ENCODE data around the gene ANXA6.

ANXA6 gene

DNA sequence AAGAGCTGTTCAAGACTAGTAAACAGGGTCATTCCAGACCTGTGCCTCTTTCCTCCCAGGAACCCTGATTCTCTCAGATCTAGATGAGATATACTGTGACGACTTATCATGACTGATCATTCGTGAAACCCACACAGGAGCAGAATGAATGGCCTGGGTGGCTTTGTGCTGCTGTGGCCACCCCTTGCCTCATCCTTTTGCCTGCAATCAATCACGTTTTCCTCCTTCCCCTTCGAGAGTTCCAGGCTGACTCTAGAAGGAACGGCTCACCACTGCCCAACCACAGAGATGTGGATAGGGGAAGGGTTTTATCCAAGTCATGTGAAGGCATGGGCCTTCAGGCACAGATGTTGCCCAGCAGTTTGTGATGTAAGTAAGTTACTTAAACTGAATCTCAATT, 5.8 kb downstream of the ANXA6 start:
- peak in 1 of 2 donors; percentile 18 for DNase-seq

DNA sequence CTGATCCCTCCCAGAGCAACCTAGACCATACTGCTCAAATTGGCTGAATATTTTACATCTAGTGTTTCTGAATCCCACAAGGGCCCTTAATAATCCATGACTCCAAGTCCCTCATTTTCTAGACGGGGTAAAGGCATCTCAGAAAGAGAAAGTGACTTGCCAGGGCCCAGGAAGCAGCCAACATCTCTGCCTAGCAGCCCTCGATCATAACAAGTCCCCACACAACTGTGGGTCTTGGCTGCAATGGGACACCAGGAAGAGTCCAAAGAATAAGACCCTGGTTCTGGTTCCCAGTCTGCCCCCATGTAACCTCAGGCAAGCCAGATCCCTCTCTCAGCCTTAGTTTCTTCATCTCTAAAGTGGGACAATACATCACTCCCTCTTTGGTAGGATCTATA, 6.3 kb downstream of the ANXA6 start:
- no peak for DNase-seq

DNA sequence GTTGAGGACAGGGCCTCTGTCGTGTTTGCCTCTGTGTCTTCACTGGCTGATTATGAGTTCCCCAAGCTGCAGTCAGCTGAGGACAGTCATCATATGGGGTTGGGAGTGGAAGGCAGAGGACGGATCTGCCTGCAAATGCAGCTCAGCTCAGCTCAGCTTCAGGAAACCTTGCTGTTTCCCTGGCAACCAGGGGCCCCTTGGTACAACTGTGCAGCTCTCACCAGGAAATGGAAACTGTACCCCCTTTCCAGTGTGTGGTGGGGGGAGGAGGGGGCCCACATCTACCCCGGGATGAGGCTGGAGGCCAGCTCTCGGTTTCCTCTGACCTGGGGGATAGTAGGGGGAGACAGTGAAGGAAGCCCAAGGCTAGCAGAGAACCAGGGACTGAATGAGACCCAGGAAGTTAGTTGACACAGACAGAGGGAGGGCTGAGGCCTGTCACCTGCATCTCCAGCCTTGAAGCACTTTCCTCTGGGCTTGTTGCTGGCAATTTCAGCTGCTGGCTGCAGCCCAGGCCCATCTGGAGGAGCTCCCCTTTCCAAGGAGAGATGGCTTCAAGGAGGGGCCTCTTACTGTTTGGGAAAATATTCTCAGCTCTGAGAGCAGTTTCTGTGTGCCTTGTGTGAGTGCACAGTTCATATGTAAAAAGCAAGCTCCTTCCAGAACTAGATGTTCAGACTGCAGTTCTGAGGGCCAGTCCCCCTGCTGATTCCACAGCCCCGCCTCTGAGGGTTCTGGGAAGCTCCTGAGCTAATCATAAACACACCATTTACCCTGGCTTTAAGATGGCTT, 6.9 kb downstream of the ANXA6 start:
- DNase-seq: peak in 1 of 2 donors; percentile 85

DNA sequence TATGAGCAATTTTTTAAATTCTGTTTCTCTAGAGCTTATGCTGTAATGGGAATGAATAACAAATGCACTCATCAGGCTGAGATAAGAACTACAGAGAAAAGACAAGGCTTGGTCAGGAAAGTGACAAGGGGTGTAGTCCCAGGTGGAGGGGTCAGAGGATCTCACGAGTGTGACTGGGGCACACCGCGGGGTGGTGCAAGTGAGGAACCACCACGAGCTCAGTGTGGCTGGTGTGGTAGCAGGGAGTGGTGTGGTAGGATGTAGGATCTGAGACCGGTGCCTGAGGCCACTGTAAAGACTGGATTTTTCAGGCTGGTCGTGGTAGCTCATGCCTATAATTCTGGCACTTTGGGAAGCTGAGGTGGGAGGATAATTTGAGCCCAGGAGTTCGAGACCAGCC, 9.0 kb downstream of the ANXA6 start:
- no peak for DNase-seq

DNA sequence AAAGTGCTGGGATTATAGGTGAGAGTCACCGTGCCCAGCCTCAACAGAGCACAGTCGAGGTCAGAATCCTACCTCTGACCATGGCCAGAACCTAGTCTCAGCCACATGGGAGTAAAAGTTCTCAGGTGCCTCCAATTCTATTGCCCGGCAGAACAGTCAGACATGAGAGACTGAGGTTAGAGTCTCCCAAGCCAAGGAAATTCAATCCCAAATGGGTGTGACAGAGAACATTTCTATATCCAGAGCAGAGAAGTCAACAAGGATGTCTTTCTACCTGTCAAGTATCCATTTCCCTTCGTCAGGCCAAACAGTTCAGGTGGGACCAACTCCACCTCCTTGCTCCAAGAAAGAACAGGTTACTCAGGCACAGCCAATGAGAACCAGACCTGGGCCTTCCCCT, 10.5 kb downstream of the ANXA6 start:
- no peak for DNase-seq

DNA sequence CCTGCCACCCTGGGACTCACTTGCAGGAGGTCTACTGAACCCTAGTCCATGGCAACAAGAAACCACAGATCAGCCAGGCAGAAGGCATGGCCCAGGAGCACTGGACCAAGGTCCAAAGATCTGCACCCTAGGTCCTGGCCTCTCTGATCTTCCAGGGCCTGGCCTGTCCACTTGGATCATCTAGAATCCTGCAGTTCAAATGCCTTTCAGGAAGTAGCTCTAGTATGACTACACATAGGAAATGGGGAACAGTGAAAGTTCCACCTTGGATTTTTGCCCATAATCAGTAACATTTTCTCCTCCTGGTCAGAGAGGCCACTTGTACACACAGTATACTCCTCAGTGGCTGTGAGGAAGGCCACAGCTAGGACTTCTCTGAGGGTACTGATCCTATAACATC, 11.5 kb downstream of the ANXA6 start:
- no peak for DNase-seq

DNA sequence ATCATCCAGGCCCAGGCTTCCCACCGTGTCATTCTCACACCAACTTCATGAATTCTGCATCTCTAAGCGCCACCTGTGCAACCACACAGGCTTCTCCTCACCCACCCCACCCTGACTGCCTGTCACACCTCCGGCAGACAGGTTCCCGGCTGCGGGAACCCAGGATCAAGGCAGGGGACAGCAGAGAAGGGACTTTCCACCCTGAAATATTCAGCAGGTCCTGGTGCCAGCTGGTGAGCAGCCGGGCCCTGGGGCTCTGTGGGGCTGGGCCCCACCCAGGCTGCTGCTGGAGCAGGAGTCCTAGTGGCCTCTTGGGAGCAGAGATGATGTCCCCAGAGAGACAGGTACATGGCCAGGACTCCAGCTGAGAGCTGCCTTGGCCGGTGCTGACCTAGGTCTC, 12.7 kb downstream of the ANXA6 start:
- no peak for DNase-seq

DNA sequence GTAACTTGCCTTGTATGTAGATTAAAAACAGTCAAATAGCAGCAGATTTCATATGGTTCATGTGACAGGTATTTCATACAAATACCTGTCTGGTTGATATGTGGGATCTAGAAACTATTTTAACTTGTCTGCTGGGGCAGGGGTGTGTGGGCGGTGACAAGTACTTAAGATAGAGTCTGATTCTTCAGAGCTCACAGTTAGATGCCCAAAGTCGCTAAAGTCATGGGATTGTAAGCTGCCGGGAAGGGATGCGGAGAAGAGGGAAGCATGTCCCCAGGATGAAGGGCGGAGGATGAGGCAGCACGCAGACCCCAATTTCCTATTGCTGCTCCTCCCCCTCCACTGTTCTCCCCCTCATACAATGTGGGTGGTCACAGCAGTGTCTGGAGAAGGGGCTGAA, 13.3 kb downstream of the ANXA6 start:
- DNase-seq: no peak

DNA sequence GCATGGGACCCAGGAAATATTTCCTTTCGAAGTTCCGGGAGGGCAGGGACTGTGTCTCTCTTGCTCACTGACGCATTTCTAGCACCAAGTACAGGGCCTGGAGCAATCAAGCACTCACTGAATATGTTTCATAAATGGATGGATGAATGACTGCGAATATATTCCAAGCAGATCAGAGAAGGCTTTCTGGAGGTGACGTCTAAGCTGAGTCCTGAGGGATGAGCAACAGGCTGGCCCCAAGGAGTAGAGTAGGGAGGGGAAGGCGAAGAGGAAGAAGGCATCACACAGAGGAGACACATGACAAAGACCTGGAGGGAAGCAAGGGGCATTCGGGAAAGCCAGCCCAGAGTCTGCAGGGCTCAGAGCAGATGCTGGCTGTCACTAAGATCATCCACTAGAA, 13.9 kb downstream of the ANXA6 start:
- DNase-seq: no peak

DNA sequence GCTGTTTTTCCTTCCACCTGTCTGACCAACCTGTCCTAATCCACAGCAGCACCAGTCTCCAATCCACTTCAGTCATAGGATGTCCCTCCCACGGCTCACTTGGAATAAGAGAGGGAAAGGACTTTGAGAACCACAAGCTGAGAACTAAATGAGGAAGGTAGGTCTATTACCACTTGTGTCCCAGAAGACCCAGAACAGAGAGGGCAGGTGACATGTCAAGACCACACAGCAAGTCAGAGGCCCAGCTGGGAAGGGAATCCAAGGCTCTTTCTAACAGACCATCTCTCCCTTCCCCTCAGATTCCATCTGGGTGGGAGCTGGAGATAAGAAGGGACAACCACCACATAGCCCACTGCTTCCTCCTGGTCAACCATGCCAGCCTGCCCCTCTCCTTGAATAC, 14.6 kb downstream of the ANXA6 start:
- no peak for DNase-seq

DNA sequence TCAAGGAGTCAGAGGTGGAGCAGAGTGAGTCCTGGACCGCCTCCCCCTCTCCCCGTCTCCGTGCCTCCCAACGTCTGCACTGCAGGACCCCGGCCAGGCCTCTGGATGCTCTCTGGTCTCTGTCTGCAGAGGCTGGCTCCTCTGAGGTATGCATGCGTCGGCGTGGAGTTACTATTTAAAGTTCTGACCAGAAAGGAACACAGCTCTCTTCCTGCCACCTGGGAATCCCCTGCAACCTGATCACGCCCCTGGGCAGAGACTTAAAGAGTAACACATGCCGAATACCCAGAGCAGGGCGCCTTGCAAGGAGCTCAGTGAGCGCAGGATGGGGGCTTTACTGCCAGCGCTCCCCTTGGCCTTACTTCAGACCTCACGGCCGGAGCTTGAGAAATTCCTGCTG, 16.0 kb downstream of the ANXA6 start:
- DNase-seq: no peak

DNA sequence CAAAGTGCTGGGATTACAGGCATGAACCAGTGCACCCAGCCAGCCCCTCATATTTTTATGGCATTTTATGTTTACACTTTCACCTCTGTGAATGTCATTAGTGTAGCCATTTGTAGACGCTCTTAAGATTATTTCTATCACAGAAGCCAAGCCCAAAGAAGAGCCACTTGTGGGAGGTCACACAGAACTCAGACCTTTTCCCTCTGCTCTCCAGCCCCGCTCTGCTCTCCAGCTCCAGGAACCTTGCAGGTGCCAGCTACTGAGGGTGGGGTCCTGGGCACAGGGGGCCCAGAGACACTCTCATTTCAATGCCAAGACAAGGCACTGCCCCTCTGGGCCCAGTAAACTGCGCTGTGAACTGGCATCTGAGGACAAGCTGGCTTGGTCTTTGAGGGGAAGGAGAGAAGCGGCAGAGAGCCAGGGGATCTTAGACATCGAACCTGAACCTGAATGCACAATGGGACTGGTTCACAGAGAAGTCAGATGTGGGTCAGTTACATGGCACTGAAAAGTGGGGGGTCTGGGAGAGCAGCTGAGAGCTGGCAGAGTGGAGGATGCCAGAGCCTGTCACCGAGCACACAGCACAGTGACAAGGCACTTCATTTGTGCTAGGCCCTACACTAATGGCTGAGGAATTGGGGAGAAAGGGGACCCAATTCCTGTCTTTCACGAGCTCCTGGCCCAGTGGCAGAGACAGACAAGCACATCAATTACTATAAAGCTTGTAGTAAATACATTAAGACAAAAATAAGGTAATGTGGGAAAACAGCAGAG, 16.7 kb downstream of the ANXA6 start:
- DNase-seq: no peak

DNA sequence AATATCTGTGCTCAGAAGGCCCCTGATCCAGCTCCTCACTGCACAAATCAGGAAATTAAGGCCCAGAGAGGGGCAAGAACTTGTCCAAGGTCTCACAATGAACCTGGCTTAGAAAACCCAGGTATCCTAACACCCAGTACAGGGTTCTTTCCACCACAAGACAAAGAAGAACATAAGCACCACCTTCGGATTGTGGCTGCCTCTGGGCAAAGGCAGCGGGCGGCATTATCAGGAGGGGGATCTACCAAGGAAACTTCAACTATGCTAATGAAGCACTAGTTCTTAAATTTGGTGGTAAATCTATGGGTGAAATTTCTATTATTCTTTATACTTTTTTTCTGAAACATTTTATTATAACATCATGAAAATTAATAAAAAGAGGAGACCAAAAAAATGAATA, 17.9 kb downstream of the ANXA6 start:
- no peak for DNase-seq

DNA sequence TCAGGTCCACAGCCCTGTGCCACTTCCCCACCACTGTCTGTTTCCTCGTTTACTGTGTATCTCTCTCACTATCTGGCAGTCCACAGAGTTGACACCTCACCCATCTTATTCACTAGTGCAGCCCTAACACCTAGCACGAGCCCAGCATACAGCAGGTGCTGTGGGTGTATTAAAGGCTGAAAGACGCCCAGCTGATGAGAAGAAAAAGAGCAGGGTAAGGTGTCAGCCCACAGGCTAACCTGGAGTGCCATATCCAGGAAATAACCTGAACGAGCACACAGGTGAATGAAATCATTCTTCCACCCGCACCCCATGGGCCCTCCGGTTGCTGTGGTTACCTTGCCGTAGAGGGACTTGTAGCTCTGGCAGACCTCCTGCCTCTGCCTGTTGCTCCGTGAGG, 18.6 kb downstream of the ANXA6 start:
- DNase-seq: no peak

DNA sequence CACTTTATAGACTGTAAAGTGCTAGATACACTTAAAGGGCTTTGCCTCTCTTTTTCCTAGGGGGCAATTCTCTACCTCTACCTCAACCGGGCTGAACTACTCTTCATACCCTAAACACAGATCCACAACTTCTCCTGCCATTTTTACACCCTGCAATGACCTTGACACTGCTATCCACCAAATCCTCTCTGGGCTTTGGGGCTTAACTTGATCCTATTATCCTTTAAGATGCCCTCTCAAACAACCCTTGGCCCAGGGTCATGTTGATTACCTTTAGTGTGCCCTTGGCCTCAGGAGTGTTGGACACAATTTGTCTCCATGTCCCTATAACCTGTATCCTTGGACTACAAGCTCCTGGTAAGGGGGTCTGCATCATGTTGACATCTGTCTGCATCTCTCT, 19.5 kb downstream of the ANXA6 start:
- DNase-seq: no peak

DNA sequence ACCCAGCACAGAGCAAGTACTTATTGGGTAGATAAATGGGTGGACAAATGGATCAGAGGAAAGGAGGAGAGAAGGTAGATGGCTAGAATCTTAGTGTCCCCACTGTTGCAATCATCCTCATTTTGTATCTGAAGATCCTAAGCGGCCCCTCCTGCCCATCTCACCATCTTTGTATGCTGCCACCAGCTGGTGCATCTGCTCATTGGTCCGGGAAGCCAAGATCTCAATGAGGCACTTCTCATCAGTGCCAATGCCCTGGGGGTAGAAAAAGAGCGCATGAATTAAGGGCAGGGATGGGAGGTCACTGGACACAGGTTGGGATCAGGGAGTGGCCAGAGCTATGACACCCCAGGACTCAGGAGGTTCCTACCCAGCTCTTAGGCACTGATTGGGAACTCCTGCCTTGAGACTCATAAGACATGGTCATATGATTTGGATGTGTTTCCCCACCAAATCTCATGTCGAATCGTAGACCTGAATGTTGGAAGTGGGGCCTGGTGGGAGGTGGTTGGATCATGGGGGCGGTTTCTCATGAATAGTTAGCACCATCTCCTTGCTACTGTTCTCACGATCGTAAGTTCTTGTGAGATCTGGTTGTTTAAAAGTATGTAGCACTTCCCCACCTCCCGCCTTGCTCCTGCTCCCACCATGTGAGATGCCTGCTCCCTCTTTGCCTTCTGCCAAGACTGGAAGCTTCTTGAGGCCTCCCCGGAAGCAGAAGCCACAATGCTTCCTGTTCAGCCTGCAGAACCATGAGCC, 20.3 kb downstream of the ANXA6 start:
- DNase-seq: no peak

DNA sequence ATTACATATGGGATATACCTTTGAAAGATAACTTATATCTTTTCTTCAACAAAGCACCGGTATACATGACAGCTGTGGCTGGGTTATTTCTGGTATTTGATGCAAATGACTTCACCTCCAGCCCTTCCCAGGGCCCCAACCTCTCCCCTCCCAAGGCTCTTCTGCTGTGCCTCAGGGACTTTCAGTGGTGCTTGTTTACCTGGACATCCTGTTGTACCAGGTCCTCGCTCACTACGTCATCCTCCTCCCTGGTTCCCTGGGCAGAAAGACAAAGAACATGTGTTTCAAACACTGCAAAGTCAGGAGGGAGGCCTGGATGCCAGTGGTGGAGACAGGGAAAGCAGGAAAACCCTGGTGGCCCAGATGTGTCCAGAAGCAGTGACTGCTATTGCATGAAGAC, 23.4 kb downstream of the ANXA6 start:
- no peak for DNase-seq

DNA sequence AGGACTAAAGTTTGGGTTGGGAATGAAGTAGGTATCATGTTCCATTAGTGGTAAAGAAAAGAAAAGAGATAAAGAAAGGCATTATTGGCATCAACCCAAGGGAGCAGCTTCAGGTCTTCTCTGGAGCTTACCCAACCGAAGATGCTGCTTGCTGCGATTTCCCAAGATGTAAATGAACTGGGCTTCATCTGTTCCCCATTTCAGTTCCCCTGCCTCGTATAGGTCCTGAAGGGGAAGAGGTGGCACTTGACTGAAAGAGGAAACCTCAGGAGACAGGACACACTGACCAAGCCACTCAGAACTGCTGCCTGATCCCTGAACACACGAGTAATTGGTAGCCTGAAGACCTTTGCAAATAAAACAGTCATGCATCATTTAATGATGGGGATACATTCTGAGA, 24.6 kb downstream of the ANXA6 start:
- DNase-seq: no peak

DNA sequence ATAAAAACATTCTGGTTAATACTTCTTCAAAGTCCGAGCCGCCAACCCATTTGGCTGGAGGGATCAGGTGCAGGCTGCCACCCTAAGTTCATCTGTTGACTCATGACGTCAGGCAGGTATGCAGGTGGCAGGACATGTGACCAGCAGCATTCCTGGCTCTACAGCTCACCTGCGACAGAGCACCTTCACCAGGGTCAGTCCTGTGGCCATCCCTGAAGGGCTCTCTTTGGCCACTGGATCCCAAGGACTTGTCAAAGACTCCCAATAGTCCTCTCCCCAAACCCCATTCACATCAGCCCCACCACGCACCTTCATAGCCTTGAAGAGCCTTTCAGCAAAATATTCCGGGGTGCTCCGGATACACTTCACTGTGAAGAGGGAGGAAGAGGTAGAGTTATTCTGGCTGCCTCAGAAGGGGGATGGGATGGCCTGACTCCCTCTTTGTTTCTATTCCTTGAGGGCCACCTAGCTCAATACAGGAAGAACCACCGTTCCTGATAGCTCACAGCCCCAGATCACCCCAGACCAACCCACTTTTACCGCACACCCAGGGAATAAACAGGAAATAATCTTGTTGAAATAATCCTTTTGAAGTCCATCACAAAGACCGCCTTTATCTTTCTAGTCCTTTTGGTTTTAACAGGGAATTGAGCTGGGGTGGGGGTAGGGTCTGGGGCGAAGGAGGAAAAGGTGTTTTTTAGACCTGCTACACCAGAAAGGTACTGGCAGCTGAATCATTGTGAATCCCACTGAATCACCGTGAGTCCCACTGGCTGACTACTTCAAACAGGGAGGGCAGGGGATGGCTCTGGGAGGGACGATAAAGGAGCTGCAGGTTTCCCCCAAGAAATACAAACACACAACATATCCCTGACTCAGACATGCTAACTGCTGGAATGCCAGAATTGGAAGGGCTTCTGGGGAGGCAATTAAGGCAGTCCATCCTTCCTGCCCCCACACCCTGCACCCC, 26.4 kb downstream of the ANXA6 start:
- no peak for DNase-seq

DNA sequence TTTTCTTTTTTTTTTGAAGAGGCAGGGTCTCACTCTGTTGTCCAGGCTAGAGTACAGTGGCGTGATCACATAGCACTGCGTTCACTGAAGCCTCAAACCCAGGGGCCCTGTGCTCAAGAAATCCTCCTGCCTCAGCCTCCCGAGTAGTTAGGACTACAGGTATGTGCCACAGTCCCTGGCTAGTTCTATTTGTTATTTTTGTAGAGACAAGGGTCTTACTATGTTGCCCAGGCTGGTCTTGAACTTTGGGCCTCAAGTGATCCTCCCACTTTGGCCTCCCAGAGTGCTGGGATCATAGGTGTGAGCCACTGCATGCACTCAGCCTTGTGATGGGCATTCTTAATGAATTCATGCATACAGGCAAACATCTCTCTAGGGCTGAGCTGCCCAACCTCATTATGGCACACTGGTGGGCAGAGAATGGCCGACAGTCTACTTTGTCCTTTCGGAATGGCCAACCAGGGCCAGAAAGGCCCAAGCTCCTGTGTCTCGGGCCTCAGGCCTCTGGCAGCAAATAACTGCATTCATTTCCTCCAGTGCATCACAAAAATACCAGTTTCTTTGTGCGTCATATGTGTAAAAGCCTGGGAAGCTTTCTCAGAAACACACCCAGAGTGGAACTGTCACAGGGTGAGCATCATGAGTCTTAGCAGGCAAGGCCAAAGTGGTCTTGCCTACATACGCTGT, 27.2 kb downstream of the ANXA6 start:
- DNase-seq: no peak

DNA sequence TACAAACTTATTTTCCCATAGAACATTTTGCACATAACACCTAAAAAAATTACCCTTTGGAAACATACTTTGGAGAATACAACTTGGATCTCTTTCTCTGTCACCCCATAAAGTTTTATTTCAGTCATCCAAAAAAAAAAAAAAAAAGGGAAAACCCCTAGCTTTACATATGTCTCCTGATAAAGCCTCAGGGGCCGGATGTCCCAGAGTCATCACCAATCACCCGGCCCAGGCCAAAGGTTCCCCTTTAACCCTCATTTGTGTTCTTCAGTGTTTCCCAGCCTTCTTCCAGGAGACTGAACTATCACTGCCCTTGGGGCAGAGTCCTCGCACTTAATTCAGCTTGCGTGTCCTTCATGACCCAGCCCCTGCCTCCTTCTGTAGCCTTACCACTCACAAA, 28.8 kb downstream of the ANXA6 start:
- no peak for DNase-seq

DNA sequence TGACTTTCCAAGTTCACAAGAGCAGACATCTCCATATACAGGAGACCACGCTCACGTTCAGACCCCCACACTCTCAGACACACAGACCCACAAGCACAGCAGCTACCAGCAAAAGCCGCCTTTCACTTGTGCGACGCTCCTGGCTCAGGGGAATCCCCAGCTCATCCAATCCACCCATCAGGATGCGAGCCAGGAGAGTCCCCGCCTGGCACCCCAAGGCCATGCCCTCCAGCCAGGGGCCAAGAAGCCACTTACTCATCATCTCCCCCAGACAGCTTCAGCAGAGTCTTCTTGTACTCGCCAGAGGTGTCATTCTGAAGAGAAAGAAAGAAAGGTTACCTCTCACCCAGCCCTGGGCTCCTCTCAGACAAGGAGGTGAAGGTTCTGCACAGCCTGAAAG, 29.7 kb downstream of the ANXA6 start:
- no peak for DNase-seq

Data from bone marrow (tissue), 2 donors.